ENCODE measurements around the gene TECTB. TPM values are rescaled to one million over a fixed set of nuclear protein-coding genes. Genes with fewer than 3 reads are reported as not detected.

The TECTB gene
- total RNA-seq, 2 donors from 2014 or later, result not detected

DNA sequence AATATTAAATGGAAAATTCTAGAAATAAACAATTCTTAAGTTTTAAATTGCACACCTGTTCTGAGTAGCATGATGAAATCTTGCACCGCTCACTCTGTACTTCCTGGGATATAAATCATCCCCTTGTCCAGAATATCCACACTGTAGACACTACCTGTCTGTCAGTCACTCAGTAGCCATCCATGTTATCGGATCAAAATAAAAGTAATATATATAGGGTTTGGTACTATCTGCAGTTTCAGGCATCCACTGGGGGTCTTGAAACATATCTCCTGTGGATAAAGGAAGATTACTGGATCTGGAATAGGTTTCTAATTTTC, 6.8 kb downstream of the TECTB start:
- H3K4me1 ChIP-seq, result peaks cover 0 to 9% of the 10 kb centered on the region in 2 donors
- no peaks in the 10 kb centered on the region for H3K27me3 ChIP-seq
- no peak overlapping the region for H3K27ac ChIP-seq
- no peaks in the 10 kb centered on the region for H3K9me3 ChIP-seq
- TF ChIP-seq, protein P1, sequence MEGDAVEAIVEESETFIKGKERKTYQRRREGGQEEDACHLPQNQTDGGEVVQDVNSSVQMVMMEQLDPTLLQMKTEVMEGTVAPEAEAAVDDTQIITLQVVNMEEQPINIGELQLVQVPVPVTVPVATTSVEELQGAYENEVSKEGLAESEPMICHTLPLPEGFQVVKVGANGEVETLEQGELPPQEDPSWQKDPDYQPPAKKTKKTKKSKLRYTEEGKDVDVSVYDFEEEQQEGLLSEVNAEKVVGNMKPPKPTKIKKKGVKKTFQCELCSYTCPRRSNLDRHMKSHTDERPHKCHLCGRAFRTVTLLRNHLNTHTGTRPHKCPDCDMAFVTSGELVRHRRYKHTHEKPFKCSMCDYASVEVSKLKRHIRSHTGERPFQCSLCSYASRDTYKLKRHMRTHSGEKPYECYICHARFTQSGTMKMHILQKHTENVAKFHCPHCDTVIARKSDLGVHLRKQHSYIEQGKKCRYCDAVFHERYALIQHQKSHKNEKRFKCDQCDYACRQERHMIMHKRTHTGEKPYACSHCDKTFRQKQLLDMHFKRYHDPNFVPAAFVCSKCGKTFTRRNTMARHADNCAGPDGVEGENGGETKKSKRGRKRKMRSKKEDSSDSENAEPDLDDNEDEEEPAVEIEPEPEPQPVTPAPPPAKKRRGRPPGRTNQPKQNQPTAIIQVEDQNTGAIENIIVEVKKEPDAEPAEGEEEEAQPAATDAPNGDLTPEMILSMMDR (IDR thresholded peaks at IDR 0.05), result no peak
- DNase-seq (ENCODE audit: low spot score), result no peak
- H3K4me3 ChIP-seq, result no peak overlapping the region
- H3K36me3 ChIP-seq, result no peaks in the 10 kb centered on the region

DNA sequence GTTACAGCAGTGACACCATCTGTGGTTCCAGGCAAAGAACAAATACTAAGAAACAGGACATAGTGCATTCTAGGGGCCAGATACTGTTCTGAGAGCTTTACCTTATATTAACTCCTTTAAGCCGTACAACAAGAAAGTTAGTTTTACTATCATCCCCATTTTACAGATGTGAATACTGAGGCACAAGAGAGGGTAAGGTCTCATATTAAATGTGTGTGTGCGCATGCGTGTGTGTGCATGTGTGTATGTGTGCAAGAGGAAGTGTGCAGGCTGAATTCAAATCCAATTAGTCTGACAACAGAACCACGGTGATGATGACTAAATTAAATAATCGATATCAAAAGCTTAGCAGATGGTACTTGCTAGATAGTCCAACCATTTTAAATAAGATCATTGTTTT, 11.0 kb downstream of the TECTB start:
- no peak overlapping the region for H3K4me3 ChIP-seq
- H3K27ac ChIP-seq, result no peak overlapping the region
- no peaks in the 10 kb centered on the region for H3K36me3 ChIP-seq
- TF ChIP-seq, protein P1 (IDR thresholded peaks at IDR 0.05), result no peak
- no peaks in the 10 kb centered on the region for H3K9me3 ChIP-seq
- DNase-seq (ENCODE audit: low spot score), result no peak
- H3K27me3 ChIP-seq, result no peaks in the 10 kb centered on the region
- H3K4me1 ChIP-seq, result peaks cover 0 to 24% of the 10 kb centered on the region in 2 donors

DNA sequence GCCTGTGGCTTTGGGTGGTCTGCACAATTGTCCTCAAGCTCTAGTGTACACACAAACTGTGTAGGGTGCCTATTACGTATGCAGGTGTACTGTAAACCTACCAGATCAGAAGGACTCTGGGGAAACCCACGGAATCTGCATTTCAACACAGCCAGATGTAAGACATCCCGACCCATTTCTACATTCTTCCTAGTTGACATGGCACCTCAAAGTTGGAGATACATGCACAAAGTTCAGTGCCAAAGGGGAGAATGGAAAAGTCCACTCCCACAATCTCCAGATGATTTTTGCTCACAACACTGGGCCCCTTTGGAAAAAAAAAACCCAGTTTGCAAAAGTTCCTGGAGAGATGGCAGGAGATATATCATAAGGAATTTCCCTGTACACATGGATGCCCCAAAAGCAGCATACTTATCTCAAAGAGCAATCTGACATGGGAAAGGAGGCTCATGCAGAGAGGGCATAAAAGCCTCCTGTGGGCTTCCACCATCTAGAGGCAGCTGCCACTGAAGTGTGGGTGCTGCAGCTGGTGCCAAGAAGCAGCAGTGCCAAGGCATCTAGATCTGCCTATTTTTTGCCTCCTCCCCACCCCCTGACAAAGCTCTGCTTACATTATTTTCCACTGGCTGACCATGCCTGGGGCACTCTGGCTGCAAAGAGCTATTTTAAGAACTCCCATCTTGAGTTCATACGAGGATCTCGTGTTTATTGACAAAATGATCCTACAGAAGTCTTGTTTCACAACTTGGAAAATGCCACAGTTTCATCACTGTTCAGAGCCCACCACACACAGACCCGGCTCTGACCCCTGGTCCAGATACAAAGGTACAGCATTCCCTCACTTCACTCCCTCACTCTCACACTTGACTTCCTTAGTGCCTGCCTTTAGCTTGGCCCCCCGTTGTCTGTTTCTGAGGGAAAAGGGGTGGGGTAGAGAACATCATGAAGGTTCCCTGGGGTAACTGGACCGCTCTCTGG, 12.9 kb downstream of the TECTB start:
- Histone ChIP-seq H3K36me3 (no peaks in the 10 kb centered on the region), H3K4me3 (no peak overlapping the region), H3K27me3 (no peaks in the 10 kb centered on the region), H3K4me1 (peaks cover 0 to 24% of the 10 kb centered on the region in 2 donors), H3K27ac (peak overlapping the region in 1 of 2 donors; percentile 37), H3K9me3 (no peaks in the 10 kb centered on the region)
- TF ChIP-seq, protein P1 (IDR thresholded peaks at IDR 0.05), result no peak
- DNase-seq (ENCODE audit: low spot score), result no peak

DNA sequence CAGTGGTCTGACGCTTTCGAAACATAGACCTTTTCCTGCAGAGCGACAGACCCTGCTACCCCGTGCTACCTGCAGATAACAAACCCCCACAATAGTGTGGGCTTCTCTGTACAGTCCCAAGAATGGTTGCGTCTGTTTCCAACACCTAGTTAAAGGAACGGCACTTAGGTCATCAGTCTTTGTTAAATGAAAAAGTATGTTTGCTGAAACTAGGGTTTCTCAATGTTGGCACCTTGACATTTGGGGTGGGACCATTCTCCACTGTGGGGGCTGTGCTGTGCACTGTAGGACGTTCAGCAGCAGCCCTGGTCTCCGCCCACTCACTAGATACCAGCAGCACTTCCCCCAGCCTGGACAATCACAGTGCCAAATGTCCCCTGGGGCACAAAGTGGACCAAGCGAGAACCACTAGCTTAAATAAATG, 13.7 kb downstream of the TECTB start:
- Histone ChIP-seq H3K27me3 (no peaks in the 10 kb centered on the region), H3K4me3 (no peak overlapping the region), H3K27ac (no peak overlapping the region), H3K4me1 (peaks cover 0 to 24% of the 10 kb centered on the region in 2 donors), H3K9me3 (no peaks in the 10 kb centered on the region), H3K36me3 (no peaks in the 10 kb centered on the region)
- TF ChIP-seq, protein P1 (IDR thresholded peaks at IDR 0.05), result no peak
- DNase-seq (ENCODE audit: low spot score), result no peak

DNA sequence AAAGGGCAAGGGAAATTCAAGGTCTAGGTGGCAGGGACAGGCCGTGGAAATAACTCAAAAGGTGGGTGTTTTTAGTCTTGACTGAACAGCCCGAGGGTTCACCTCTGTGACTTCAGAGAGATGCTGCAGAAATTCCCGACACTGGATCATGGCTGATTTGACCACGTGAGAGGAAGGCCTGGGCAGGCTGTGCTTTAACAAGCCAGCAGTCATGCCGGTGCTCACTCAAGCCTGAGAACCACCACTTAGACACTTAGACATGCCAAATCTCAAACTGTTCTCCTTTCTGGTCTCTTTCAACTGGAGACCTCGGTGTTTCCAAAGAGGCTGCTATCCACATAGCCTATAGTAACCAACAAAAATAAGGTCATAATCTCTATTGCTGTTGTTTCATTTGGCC, 15.4 kb downstream of the TECTB start:
- Histone ChIP-seq H3K27ac (no peak overlapping the region), H3K36me3 (no peaks in the 10 kb centered on the region), H3K4me3 (no peak overlapping the region), H3K9me3 (no peaks in the 10 kb centered on the region), H3K27me3 (no peaks in the 10 kb centered on the region), H3K4me1 (peaks cover 0 to 24% of the 10 kb centered on the region in 2 donors)
- TF ChIP-seq, protein P1 (IDR thresholded peaks at IDR 0.05), result no peak
- no peak for DNase-seq (ENCODE audit: low spot score)

Measured in right atrium auricular region (tissue), 2 donors.